T-helper 1 cell (primary cell): ENCODE measurements around the gene TCP10L.
"Not testable (repeated sequence)": the region's sequence is repeated elsewhere in the genome, so short reads cannot be mapped to it uniquely, and the experiment has no call there.

Experiments used
- DNase-seq, 5 donors: peaks; one replicate each; pipeline ENCODE4 v3.0.0-alpha.2; 2012 to 2020

The TCP10L gene

GRCh38 chr21:32585970-32586369 is 647 bp upstream of the TCP10L start:
- DNase-seq = no peak

DNA sequence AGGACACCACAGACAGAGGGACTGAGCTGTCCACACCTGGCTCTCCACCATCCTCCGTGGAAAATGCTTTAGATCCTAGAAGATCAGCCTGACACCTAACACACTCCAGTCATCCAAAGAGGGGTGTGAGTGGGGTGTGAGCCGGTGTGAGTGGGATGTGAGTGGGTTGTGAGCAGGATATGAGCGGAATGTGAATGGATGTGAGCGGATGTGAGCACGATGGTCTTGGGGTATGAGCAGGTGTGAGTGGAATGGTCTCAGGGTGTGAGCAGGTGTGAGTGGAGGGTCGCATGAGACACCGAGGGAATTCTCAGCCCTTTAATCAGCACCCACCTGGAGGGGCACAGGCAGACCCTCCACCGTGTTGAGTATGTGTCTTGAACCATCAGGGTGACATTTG is 851 bp downstream of the TCP10L start:
- DNase-seq = no peak

GRCh38 chr21:32581732-32582131 is 3.6 kb downstream of the TCP10L start:
- DNase-seq = no peak

- DNase-seq = no peak
These were observed 4.4 kb downstream of the TCP10L start for GRCh38 chr21:32580949-32581348.

DNA sequence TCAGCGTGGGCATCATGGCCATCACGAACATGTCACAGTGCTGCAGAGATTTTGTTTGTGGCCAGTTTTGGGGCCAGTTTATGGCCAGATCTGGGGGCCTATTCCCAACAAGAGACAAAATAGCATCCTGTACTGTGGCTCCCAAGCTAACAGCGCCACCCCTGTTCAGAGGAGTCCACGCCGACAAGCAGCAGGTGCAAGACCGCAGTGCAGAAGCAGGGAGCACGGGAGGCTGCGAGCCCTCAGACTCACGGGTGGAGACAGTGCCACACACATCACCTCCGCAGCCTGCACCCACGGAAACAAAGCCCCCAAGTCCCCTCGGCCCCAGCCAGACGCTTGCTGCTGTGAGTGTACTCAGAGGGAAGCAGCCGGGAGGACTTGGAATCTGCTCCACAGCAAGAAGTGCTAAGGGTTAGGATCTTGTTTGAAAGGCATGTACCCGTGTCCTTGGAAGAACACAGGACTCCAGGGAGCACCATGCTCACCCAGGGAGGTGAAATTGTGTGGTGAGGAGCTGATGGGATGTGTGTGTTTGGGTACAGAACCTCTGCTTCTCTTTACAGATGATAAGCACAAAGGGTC is 7.1 kb downstream of the TCP10L start:
- DNase-seq = no peak

GRCh38 chr21:32576011-32576410 is 9.3 kb downstream of the TCP10L start:
- DNase-seq = no peak

DNA sequence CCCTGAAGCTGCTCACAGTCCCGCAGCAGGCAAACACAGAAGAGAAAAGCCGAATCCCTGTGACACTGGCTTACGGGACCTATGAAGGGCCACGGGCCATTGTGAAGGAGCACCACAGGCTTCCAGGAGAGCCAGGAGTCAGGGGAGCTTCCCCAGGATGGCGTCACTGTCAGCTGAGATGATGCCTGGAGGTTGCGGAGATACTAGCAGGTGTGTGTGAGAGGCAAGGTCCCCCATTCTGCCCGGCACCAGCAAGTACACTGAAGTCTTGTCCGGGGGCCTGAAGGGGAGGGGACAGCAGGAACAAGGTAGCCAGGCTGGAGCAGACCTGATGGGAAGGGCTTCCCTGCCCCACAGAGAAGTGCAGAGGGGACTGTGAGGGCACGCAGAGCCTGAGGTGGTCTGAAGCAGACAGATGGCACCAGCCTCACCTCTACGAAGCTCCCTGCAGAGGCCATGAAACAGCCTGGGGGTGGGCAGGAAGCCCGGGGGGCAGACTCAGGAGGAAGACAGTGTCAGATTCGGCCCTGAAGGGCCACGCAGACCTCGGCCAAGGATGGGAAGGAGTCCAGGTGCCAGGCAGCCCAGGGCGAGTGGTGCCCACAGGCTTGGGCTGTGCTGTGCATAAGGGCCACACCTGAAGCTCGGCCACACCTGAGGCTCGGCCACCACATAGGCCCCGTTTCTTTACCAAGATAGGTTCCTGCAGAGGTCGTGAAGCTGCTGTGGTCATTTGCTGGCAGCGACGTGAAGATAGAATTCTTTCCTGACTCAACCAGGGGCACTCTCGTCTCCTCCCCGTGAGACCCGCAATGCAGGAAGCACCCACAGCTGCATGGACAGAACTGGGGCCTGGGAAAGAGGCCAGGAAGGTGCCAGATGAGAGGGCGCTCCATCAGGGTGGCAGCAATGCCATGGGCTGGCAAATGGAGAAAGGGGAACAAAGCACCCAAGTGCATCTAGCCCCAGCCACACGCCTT is 10.1 kb downstream of the TCP10L start:
- DNase-seq = no peak

- DNase-seq = no peak
These were observed 12.5 kb downstream of the TCP10L start for GRCh38 chr21:32572574-32573420.

GRCh38 chr21:32570456-32570855 is 14.9 kb downstream of the TCP10L start:
- no peak for DNase-seq

DNA sequence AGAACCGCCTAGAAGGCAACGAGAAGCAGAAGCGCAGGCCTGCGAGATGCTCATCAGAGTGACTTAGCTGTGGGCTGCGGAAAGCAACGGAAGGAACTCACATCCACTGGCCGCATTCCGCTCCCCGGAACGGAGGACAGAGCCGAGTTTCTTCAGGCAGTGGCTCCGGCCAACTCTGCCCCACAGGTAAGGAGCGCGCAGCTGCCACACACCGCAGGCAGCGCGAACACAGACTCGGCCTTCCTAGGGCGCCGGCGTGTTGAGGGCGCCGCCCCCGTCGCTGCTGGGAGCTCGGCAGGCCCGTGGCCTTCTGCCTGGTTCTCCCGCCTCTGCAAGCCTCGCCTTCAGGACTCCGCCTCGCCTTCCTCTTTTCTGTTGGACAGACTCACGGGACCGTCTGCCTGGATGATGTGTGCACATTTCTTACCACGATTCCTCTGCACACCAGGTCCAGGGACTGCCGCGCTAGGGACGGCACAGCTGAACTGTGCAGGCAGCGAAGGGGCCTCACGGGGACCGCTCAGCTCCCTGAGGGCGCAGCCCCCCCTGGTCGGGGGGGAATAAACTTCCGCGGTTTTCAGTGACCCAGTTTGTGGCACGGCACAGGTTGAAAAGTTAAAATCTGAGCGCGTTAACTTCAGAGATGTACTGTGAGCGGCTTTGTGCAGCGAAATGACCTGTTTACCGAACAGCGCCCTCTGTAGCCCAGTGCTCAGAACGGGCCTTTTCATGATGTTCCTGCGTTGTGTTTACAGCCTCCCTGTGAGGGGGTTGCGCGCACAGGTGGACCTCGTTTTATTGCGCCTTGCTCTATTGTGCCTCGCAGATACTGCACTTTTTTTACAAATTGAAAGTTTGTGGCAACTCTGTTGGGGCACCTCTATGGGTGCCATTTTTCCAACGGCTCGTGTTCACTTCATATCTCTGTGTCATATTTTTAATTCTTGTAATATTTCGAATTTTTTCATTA is 15.8 kb downstream of the TCP10L start:
- peak; percentile 48 to 72 (median 66) for DNase-seq

DNA sequence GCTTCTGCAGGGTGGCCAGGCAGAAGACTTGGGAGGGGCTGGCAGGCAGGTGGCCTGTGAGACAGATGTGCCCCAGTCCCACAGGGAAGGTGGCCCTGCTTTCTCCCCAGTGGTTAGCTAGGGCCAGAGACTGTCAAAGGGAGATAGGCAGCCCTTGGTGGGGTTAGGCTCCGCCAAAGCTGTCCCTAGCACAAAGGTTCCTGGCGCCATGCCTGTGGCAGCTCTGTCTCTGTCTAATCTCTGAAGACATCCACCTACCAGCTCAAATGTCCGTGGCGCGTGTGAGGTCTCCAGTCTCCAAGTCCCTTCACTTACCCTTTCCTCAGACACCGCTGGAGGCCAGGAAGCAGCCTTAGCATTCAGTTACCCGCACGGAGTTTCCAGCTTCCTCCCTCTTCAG is 17.7 kb downstream of the TCP10L start:
- DNase-seq = no peak

GRCh38 chr21:32566741-32567389 is 18.5 kb downstream of the TCP10L start:
- DNase-seq = no peak

GRCh38 chr21:32565856-32566465 is 19.4 kb downstream of the TCP10L start:
- no peak for DNase-seq

DNA sequence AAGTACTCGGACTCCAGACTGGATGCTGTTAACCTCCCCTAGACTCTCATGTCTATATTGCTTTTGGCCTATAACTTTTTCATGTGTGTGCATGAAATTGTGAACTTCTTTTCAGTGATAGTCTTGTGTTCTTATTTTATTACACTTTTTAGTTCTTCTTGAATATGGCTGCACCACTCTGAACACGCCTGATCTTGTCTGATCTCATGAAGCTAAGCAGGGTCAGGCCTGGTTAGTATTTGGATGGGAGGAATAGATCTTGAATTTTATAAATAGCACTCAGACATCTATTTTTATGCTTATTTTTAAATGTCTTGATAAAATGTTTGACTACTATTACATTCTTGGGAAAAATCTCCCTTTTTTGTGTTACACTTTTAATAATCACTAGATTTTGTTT is 22.4 kb downstream of the TCP10L start:
- no peak for DNase-seq

- DNase-seq = no peak
These were observed 22.9 kb downstream of the TCP10L start for GRCh38 chr21:32562426-32562825.

DNA sequence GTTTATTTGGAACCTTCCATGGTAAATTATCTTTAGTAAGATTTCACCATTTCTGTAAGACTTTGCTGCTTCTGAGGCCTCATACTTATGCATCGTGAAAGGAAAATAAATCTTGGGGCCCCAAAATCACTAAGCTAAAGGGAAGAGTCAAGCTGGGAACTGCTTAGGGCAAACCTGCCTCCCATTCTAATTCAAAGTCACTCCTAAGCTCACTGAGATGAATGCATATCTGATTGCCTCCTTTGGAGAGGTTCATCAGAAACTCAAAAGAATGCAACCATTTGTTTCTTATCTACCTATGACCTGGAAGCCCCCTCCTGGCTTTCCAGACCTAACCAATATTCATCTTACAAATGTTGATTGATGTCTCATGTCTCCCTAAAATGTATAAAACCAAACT is 23.8 kb downstream of the TCP10L start:
- not testable (repeated sequence) for DNase-seq

GRCh38 chr21:32560896-32561295 is 24.4 kb downstream of the TCP10L start:
- DNase-seq = no peak

DNA sequence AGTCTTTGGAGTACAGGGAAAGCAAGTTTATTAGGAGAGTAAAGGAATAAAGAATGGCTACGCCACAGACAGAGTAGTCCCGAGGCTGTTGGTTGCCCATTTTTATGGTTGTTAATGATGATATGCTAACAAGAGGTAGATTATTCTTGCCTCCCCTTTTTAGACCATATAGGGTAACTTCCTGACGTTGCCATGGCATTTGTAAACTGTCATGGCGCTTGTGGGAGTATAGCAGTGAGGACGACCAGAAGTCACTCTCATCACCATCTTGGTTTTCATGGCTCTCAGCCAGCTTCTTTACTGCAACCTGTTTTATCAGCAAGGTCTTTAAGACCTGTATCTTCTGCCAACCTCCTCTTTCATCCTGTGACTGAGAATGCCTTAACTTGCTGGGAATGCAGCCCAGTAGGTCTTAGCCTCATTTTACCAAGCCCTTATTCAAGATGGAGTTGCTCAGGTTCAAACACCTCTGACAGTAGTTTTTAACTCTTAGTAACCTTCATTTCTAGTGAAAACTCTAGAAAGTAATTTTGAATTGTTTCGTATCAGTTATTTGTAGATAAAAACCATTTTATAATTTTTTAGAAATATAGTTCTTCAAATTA is 26.2 kb downstream of the TCP10L start:
- DNase-seq = no peak

DNA sequence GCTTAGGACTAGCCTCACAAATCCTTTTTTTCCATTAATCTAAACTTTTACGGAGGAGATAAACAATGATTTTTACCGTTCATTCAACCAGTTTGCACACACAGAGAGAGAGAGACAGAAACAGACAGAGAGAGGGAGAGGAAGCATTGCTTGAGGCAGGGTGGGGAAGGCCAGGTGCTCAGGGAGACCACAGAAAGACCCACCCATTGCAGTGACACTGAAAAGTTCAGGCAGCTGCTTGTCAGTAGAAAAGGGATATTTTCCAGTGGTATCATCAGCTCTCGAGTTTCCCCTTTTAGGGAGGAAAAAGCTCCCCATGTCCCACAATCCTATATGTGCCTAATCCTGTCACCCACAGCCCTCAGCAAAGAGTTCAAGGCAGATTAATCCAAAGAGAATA is 27.2 kb downstream of the TCP10L start:
- DNase-seq = no peak

GRCh38 chr21:32554832-32555638 is 30.3 kb downstream of the TCP10L start:
- DNase-seq = no peak
